ENCODE results near the gene ACOT2. TPM values are rescaled to one million over a fixed set of nuclear protein-coding genes. Genes with fewer than 3 reads are reported as not detected.

Gene ACOT2
- total RNA-seq, 1 donor from 2014 or later = 31.9 TPM

DNA sequence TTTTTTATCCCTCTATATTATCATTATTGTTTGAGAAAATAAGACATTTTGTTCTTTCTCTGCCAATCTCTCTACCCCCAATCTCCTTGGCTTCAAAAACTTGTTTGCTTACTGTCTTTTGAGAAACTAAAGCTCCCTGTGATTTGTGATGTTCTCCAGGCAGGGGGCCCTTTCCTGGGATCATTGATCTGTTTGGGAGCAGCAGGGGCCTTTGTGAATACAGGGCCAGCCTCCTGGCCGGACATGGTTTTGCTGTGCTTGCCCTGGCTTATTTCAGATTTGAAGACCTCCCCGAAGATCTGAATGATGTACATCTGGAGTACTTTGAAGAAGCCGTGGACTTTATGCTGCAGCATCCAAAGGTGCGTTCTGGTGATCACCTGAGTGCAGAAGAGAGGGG lies 47.8 kb downstream of the ACOT2 start:
- no peak for DNase-seq

DNA sequence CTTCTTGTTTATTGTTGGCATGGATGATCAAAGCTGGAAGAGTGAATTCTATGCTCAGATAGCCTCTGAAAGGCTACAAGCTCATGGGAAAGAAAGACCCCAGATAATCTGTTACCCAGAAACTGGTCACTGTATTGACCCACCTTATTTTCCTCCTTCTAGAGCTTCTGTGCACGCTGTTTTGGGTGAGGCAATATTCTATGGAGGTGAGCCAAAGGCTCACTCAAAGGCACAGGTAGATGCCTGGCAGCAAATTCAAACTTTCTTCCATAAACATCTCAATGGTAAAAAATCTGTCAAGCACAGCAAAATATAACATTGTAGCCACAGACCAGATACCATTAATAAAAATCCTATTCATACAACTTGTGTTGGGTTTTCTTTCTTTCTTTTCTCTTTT lies 50.5 kb downstream of the ACOT2 start:
- DNase-seq = no peak

DNA sequence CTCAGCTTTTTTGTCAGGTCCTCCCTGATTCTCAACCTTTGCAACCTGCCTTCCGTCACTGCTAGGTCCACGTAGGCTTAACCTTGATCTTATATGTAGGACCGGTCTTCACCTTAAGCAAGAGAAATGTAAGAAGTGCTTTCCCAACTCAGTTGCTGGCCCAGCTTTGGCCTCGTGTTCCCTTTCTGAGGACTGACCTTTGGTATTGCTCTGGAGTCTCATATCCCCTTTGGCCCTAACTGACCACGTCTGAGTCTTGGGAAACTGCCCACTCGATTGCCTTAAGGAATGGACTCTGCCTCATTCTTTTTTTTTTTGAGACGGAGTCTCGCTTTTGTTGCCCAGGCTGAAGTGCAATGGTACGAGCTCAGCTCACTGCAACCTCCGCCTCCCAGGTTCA lies 51.3 kb downstream of the ACOT2 start:
- DNase-seq = no peak

DNA sequence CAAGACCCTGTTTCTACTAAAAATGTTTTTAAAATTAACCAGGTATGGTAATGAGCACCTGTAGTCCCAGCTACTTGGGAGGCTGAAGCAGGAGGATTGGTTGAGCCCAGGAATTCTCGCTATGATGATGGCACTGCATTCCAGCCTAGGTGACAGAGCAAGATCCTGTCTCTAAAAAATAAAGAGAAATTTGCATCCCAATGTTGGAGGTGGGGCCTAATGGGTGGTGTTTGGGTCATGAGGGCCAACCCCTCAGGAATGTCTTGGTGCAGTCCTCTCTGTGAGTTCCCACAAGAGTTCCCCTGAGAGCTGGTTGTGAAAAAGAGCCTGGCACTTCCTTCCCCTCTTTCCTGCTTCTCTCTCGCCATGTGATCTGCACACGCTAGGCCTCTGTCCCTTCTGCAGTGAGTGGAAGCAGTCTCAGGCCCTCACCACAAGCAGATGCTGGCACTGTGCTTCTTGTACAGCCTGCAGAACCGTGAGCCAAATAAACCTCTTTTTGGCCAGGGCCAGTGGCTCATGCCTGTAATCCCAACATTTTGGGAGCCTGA lies 54.6 kb downstream of the ACOT2 start:
- no peak for DNase-seq

Other genes with a start within 250 kb of the ACOT2 start
- gene NUMB, start 110.7 kb upstream of the ACOT2 start, total RNA-seq = 43.4 TPM
- 7.7 TPM for gene RIOX1, start 78.3 kb upstream of the ACOT2 start, total RNA-seq
- 7.0 TPM for gene ACOT1, start 32.1 kb upstream of the ACOT2 start, total RNA-seq
- gene HEATR4, start 10.3 kb upstream of the ACOT2 start, total RNA-seq = 0.49 TPM
- gene ACOT4, start 22.7 kb downstream of the ACOT2 start, total RNA-seq = 1.2 TPM
- not detected for gene ACOT6, start 43.3 kb downstream of the ACOT2 start, total RNA-seq
- gene DNAL1, start 75.8 kb downstream of the ACOT2 start, total RNA-seq = 5.0 TPM
- gene PNMA1, start 145.2 kb downstream of the ACOT2 start, total RNA-seq = 15.7 TPM

All from skin of body (tissue), 2 donors.